ENCODE results near the gene RAB1A.

- TF ChIP-seq CTCF (IDR thresholded peaks at IDR 0.05; ENCODE audit: low read depth, low read length) = no peak
- no peak for TF ChIP-seq EZH2phosphoT487 (IDR thresholded peaks at IDR 0.05; ENCODE audit: low read depth)
Measured at GRCh38 chr2:65039640-65040039, 90.3 kb downstream of the RAB1A start.
